Fibroblast of villous mesenchyme (primary cell): Measurements from ENCODE around the gene IL17RB. TPM values are rescaled to one million over a fixed set of nuclear protein-coding genes. Genes with fewer than 3 reads are reported as not detected.
A peak's percentile ranks its signal among the peaks of the same experiment; 100 is the strongest.

Experiments used
- DNase-seq: peaks from one replicate; pipeline ENCODE4 v3.0.0-alpha.2; 2010; ENCODE audit warnings: low read depth
- H3K4me3 ChIP-seq: 2 replicates; pipeline ENCODE4 v1.5.1; 2011; ENCODE audit warnings: low read depth, mild to moderate bottlenecking, low read length
- CTCF ChIP-seq: IDR thresholded peaks from 2 replicates; pipeline ENCODE4 v1.5.1; 2012; ENCODE audit warnings: low read depth, mild to moderate bottlenecking, low read length; ENCODE audit not compliant: insufficient read depth
- total RNA-seq: library from RNA; depleted of rRNA; stranded (reverse); fragments of >200 nt; gene quantifications from 2 replicates; pipeline ENCODE4 v1.2.3, GENCODE V29; 2012

The IL17RB gene
- total RNA-seq, 1 donor = 0.43 TPM

GRCh38 chr3:53803124-53803815 is 43.1 kb upstream of the IL17RB start:
- no peak for DNase-seq
- H3K4me3 ChIP-seq = no peak overlapping the region
- no peak for TF ChIP-seq CTCF

- DNase-seq = no peak
- TF ChIP-seq CTCF = no peak
- H3K4me3 ChIP-seq = no peak overlapping the region
Observed at GRCh38 chr3:53803816-53804695, 42.3 kb upstream of the IL17RB start.

- peak; percentile 14 for DNase-seq
- no peak overlapping the region for H3K4me3 ChIP-seq
- TF ChIP-seq CTCF = no peak
Observed at GRCh38 chr3:53804697-53805462, 41.5 kb upstream of the IL17RB start.

GRCh38 chr3:53805463-53806159 is 40.8 kb upstream of the IL17RB start:
- no peak for TF ChIP-seq CTCF
- no peak overlapping the region for H3K4me3 ChIP-seq
- no peak for DNase-seq

- TF ChIP-seq CTCF = no peak
- peak; percentile 6 for DNase-seq
- H3K4me3 ChIP-seq = no peak overlapping the region
Observed at GRCh38 chr3:53806182-53807116, 39.9 kb upstream of the IL17RB start.
